Measurements from ENCODE around the gene YBX3.
A peak's percentile ranks its signal among the peaks of the same experiment; 100 is the strongest.
"Not testable (repeated sequence)": the region's sequence is repeated elsewhere in the genome, so short reads cannot be mapped to it uniquely, and the experiment has no call there.

YBX3 gene

DNA sequence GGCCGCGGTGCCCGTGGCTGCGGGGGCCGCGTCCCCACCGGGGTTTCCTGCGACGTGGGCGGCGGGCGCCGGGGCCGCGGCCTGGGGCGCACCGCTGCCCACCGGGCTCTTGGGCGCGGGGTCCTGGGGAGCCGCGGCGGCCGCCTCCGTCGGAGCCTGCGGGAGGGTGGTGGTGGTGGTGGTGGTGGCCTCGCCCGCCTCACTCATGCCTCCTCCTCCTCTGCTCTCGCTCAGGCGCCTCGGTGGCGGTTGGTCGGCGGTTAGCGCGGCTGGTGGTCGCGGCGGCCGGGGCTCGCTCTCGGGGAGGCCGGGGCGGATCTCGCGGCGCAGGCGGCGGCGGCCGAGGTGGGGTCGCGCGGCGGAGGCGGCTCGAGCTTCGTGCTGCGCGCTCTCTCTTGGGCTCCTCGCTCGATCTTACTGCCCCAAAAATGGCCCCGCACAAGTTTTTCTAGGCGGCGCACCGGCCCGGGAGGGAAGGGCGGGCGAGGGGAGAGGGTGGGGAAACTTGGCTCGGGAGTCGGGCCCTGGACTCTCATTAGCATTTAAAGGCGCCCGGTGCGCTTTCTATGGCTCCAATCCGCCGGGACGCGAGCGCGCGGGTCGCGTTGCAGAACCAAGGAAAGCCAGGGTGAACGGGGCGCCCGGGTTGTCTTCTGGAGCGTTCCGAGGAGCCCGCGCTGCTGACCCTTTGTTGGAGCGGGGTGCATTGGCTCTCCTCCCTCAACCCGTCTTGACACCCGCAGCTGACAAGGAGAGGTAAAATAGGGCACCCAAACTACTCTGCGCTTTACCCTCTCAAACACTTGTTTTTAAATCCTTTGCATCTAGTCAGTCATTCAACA is at the start of gene YBX3:
YBX3 (minus strand) TSS at position 419 of the 842 bp plus-strand sequence; CDS start at position 207, 212 bp downstream.
- peak; percentile 17 to 30 for DNase-seq

DNA sequence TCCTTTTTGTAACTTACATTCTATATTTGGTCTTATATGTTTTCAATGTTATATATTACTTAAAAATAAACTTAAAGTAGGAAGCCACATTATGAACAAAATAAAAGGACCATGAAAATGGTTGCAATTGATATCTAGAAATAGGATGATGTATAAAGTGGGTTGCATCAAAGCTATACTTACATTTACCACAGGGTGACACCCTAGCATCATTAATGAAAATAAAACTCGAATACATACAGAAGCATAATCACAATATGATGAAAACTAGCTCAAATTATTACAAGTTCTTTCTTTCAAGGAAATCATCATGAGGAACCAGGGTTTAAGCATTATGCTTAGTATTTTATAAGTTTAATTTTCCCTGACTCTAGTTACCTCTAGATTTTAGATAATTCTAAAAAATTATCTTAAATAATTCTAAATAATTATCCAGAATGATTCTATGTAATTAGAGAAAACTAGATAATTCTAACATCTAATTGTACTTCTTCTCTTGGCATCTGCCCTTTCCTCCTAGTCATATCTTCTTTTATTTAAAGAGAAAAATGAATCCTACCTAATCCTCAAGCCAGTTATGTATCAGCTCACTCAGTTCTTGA is 48.1 kb upstream of the YBX3 start:
- peak; percentile 26 to 63 for DNase-seq

DNA sequence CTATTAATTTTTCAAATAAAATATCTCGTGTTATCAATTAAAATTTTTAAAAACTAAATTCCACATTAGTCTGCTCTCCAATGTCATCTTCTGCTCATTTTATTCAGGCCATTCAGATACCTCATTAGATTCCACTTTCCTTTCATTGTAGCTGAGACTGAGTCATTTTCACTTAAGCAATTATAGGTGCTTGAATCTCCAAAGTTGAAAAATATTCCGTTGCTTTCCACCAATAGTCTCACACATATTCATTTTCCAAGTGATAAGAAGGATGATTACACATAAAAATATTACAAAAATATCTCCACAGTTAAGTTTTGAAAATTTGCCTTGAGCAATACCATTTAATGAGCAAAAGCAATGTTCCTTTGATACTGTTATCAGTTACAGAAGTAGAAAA is 36.5 kb upstream of the YBX3 start:
- no peak for DNase-seq

DNA sequence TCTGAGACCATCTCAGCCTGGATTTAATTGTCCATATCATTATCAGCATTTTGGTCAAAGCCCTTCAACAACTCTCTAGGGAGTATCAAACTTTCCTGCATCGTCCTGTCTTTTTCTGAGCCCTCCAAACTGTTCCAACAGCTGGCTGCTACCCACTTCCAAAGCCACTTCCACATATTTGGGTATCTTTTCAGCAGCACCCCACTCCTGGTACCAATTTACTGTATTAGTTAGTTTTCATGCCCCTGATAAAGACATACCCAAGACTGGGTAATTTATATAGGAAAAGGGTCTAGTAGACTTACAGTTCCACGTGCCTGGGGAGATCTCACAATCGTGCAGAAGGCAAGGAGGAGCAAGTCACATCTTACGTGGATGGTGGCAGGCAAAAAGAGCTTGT is 33.1 kb upstream of the YBX3 start:
- no peak for DNase-seq

DNA sequence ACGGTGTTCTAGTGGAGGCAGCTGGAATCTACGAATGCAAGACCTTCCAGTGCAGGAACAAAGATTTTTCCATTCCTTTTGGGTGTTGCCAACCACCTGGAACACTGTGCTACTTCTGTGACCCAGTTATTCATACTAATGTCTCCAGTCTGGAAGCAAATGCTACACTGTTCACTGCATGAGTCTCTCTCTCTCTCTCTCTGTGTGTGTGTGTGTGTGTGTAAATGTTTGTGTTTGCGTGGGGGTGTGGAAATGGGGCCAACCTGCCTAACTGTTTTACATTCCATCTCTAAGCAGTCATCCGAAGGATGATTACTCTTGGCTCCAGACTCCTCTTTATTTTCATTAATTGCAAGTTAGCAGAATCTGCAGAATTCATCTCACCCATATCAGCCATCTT is 29.9 kb upstream of the YBX3 start:
- DNase-seq, result no peak

DNA sequence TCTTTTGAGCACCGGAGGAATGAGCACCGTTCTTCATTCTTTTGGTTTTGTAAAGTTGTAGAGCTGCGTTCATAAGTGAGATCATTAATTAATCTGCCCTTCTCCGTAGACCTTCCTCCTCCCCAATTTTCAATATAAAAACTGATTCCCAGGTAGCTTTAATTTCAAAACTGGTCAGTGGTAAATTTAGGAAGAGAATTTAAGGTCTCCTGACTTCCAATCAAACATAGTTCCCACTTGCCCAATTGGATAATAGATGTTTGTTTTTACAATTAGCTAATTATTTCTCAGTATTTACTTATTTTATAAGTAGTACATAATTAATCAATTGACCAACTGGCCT is 27.2 kb upstream of the YBX3 start:
- DNase-seq, result no peak

DNA sequence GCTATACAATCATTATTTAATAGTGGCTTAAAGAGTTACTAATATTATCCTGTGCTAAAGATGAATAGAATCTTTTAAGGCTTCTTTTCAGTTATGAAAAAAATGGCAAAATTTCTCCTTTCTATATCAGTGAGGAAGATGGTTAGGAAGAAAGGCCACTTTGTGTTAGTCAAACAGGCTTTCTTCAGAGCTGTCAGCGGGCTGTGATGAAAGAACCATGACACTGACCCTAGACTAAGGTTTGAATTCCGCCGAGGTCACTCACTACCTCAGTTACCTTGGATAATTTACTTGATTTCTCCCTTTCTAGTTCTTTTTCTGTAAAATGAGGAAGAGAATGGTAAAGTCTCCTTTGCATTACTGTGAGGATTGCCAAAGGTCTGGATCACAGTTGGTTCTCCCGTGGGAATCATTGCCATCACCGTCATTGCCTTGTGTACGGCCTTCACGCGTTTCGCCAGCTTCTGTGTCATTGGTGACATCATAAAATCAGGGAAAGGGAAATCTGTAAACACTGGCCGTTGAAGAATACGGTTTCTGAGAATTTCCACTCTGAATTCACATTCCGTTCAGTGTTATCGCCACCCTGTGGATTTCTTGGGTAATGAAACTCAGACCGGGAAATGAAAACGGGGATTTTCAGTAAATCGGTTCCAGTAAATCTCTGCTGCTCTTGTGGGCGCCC is 26.7 kb upstream of the YBX3 start:
- DNase-seq, result peak; percentile 82 to 87

DNA sequence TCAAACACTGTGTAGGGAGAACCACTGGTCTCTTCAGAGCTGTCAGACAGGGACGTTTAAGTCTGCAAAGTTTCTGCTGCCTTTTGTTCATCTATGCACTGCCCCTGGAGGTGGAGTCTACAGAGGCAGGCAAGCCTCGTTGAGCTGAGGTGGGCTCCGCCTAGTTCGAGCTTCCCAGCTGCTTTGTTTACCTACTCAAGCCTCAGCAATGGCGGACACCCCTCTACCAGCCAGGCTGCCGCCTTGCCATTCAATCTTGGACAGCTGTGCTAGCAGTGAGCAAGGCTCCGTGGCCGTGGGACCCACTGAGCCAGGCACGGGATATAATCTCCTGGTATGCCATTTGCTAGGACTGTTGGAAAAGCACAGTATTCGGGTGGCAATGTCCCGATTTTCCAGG is 24.6 kb upstream of the YBX3 start:
- DNase-seq, result no peak

DNA sequence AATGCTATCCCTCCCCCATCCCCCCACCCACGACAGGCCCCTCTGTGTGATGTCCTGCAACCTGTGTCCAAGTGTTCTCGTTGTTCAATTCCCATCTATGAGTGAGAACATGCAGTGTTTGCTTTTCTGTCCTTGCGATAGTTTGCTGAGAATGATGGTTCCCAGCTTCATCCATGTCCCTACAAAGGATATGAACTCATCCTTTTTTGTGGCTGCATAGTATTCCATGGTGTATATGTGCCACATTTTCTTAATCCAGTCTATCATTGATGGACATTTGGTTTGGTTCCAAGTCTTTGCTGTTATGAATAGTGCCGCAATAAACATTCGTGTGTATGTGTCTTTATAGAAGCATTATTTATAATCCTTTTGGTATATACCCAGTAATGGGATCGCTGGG is 20.3 kb upstream of the YBX3 start:
- not testable (repeated sequence) for DNase-seq

DNA sequence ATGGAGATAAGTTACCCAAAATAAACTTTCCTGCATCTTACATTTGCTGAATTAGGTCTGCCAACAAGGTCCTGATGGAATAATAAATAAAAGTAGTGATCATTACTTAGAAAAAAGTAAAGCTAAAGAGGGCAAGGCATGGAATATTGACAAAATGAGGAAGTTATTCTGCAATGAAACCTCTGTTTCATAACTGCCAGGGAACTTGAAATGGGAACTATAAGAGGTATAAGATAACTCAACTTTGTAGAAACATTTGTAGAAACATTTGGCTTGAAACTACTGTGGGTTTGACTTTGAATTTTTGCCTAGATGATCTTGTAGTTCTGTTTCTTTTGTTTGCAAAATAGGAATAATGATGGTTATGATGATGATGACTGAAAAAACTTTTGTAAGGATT is 18.7 kb upstream of the YBX3 start:
- peak; percentile 65 to 67 for DNase-seq

DNA sequence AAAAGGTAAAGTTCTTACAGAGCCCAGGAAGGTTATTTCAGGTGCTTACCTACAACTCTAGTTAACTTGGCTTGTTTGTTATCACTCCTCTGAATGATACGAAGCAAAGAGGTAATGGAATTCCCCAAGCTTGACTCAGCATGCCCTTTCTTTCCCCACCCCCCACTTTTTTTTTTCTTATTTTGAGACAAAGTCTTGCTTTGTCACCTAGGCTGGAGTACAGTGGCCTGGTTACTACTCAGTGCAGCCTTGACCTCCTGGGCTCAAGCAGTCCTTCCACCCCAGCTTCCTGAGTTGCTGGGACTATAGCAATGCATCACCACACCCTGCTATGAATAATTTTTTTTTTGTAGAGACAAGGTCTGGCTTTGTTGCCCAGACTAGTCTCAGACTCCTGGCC is 17.1 kb upstream of the YBX3 start:
- DNase-seq, result no peak

DNA sequence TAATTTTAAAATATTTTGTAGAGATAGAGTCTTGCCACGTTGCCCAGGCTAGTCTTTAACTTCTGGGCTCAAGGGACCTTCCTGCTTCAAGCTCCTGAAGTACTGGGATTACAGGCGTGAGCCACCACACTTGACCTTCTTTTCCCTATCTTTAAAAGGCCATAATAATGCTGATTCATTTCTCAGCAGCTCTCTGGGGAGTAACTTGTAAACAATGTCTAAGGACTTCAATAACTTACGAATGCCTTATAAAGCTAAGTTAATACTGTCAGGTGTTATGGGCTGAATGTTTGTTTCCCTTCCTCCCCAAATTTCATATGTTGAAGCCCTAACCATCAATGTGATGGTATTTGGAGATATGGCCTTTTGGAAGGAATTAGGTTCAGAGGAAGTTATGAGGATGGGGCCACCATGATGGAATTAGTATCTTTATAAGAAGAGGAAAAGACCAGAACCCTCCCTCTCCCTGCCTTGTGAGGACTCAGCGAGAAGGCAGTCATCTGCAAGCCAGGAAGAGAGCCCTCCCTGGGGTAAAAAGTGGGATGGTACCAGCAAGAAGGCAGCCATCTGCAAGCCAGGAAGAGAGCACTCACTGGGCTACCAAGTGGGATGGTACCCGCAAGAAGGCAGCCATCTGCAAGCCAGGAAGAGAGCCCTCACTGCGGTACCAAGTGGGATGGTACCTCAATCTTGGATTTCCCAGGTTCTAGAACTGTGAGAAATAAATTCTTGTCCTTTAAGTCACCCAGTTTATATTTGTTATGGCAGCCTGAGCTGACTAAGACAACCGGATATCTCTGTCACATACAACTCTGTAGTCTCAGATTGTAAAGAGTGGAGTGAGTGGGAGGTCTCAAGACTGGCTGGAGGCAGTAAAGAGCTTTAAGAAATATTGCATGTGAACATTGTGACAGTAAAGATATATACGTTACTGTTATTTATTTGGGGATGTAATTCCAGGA is 16.3 kb upstream of the YBX3 start:
- DNase-seq, result no peak

DNA sequence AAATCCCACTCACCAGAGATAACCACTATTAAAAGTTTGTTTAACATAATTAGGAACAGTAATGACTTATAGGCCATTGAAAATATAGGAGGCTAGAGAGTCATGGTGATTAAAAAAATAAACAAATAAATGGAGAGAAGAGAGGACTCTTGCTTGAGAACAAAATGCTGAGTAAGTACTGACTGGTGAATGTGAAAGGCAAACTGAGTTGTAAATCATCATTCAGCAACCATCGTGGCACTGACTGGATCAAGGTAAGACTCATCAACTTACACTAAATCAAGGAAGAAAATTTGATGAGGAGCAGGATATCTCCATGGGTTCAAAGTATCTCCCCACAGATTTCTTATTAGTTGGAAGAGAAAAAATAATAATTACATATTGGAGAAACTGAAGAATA is 14.1 kb upstream of the YBX3 start:
- no peak for DNase-seq

DNA sequence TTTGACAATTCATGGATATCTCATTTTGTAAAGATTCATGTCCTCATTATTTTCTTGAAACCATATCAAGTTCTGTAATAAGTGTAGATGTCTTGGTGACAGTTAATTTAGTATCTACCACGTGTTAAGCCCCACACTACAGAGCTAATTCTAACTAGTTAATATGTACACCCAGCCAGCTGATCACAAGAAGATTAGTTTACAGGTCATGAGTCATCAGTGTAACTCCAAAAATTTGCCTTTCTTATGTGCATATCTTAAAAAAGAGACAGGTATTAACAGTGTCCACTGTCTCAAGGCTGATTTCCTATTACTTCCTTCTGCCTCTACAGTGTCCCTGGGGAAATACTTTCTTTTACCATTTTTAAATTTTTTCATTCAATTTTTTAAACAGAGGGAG is 13.3 kb upstream of the YBX3 start:
- DNase-seq, result no peak

DNA sequence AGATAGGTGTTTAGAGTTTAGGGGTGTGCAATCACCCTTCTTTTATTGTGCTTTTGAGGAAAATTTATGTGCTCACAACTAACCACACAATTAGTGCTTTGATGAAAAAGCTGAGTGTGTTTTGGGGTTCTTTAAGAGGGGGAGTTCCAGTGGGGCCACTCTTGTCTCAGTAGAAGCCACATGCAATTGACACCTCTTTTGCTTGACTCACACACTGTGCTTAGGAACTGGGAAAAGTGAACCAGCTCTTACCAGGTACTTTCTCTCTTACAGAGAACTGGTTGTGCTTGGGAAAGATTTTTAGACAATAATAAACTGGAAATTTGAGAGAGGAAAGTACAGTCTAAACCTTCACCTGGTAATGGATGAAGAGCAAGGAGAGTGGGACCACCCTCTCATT is 12.3 kb upstream of the YBX3 start:
- no peak for DNase-seq

DNA sequence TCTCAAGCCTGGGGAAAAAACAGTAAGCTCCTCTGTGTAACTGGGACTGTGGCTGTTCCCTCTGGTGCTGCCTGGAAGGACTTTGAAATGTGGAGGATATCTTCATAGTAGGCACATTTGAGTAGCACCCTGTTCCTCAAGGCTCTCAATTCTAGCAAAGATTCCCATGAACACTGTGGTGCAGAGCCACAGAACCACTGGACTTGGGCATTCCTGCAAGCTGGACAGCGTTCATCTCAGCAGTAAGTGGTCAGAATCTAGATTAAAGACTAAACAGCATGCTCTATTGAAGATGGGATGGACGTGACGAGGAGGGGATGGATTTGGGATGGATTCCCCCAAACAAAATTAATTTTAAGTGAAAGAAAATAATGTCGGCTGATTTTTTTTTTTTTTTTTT is 9.4 kb upstream of the YBX3 start:
- DNase-seq, result no peak

DNA sequence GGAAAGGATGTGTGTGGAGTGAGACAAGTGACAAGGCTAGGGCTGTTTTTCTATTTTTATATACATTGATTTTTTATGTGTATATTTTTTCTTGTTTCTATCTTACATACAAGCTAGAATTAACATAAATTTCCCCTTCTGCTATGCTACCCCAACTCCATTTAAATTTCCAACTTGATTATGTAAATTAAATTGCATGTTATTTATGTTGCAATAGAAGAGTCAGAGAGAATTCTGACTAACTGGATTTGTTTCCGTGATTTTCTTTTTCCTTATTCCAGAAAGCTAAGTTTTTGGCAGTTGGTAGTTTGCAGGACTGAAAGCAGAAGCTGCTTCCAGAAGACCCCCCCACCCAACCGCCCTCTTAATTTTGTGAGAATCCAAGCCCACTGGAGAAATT is 8.9 kb upstream of the YBX3 start:
- no peak for DNase-seq

DNA sequence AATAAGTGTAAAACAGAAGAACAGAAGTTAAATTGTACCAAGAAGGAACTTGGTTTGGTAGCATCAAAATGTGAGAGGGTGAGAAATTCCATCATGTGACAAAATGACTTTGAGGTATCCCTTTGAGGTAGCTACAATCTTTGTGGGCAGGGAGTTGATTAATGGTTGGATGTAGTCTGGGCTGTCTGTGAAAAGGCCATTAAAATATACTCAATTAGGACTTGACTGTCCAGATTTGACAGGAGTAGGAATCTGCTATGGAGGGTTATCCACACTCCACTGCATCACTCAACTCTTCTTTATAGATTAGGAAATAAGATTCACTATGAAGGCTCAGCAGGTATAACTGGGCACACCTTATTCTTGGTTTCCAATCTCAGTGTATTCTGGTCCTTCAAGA is 7.4 kb upstream of the YBX3 start:
- no peak for DNase-seq

DNA sequence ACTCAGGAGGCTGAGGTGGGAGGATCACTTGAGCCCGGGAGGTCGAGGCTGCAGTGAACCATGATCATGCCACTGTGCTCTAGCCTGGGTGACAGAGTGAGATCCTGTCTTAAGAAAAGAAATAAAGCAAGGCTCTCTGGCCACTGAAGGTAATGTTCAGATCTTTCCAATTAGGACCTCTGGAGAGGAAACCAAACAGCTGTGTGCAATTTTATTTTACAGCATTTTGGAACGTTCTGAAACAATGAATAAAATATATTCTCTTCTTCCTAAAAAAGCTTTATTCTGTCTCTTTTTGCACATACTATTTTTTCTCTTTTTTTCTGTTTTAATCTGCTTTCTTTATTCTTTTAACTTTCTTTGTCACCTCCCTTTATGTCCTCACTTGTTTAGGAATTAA is 5.0 kb upstream of the YBX3 start:
- no peak for DNase-seq

DNA sequence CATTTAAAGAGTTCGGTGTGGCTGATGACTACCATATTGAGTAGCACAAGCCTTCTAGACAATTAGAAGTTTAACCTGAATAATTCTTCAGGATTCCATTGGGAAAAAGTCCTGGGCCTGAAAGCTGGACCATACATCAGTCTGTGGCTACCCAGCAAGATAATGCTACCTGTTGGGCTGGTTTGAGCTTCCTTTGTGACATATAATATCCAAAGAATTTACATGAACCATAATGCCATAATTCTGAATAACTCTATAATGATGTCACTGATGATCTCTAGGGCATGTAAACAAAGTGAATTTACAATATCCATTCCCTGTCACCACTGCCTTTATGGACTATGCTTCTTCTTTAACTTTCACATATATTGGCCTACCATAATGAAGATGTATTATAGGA is 3.8 kb upstream of the YBX3 start:
- DNase-seq, result no peak

DNA sequence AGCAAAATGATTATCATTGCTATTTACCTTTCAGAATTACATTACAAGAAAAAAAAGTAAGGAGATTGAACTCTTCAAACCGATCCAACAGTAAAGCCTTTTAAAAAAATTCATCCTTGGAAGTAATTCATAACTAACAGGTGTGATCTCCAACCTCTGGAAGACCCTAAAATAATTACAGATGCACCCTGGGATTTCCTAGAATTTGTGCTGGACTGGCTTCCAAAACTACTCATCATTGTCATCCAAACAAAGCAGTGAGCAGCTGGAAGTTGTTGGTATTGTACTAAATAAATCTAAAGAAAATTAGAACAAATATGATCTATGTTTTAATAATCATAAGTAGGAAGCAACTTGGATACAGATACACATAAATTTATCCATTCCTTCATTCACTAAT is 1.9 kb upstream of the YBX3 start:
- no peak for DNase-seq

DNA sequence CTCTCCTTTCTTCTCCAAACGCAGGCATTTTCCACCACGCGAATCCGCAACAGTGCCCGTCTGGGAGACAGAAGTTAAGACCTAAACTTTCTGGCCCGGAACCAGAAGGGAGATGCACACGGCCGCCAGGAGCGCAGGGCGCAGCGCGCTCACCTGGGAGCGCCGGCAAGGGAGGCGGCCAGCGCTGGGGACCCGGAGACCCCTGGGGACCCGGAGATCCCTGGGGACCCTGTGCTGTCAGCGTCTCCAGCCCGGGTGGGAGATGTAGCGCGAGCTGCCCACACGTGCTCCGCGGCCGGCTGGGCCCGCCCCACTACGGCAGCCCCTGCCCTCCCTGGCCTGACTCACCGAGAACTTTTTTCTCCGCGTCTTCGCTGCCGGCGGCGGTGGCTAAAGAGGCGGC is 620 bp downstream of the YBX3 start:
- DNase-seq, result no peak

Data from AML-193 (cell line).